Measurements from ENCODE around the gene METTL16. TPM values are rescaled to one million over a fixed set of nuclear protein-coding genes. Genes with fewer than 3 reads are reported as not detected.
"Not testable (repeated sequence)": the region's sequence is repeated elsewhere in the genome, so short reads cannot be mapped to it uniquely, and the experiment has no call there.

METTL16 gene
- total RNA-seq, 1 experiment from 2014 or later: 21.3 TPM

GRCh38 chr17:2439997-2440396 lies 71.7 kb downstream of the METTL16 start:
- not testable (repeated sequence) for H3K9me3 ChIP-seq, H3K36me3 ChIP-seq, DNase-seq, H3K4me3 ChIP-seq, H3K27me3 ChIP-seq

GRCh38 chr17:2438823-2439222 lies 72.9 kb downstream of the METTL16 start:
- Histone ChIP-seq H3K9me3 (no peaks in the 10 kb centered on the region), H3K36me3 (peaks cover 2% of the 10 kb centered on the region)
- no peak for DNase-seq

GRCh38 chr17:2436316-2436905 lies 75.3 kb downstream of the METTL16 start:
- H3K27me3 ChIP-seq: no peaks in the 10 kb centered on the region
- no peaks in the 10 kb centered on the region for H3K9me3 ChIP-seq
- no peak overlapping the region for H3K4me3 ChIP-seq
- peaks cover 2% of the 10 kb centered on the region for H3K36me3 ChIP-seq
- DNase-seq: no peak

More at GRCh38 chr17:2438823-2439222, 72.9 kb downstream of the METTL16 start:
- no peak overlapping the region for H3K4me3 ChIP-seq
- H3K27me3 ChIP-seq: no peaks in the 10 kb centered on the region

GRCh38 chr17:2435862-2436261 lies 75.8 kb downstream of the METTL16 start:
- peaks cover 2% of the 10 kb centered on the region for H3K36me3 ChIP-seq

GRCh38 chr17:2435181-2435741 lies 76.4 kb downstream of the METTL16 start:
- peaks cover 2% of the 10 kb centered on the region for H3K36me3 ChIP-seq
- no peaks in the 10 kb centered on the region for H3K9me3 ChIP-seq
- no peak for DNase-seq
- H3K27me3 ChIP-seq: no peaks in the 10 kb centered on the region
- H3K4me3 ChIP-seq: no peak overlapping the region

More at GRCh38 chr17:2435862-2436261, 75.8 kb downstream of the METTL16 start:
- Histone ChIP-seq H3K27me3 (no peaks in the 10 kb centered on the region), H3K4me3 (no peak overlapping the region), H3K9me3 (no peaks in the 10 kb centered on the region)
- DNase-seq: no peak

- Histone ChIP-seq H3K4me3 (no peak overlapping the region), H3K9me3 (no peaks in the 10 kb centered on the region)
- peak; percentile 30 for DNase-seq
These were observed 78.0 kb downstream of the METTL16 start for GRCh38 chr17:2433696-2434095.

GRCh38 chr17:2427910-2428309 lies 83.8 kb downstream of the METTL16 start:
- DNase-seq: no peak
- no peak overlapping the region for H3K4me3 ChIP-seq
- H3K9me3 ChIP-seq: no peaks in the 10 kb centered on the region
- H3K36me3 ChIP-seq: no peaks in the 10 kb centered on the region
- no peaks in the 10 kb centered on the region for H3K27me3 ChIP-seq

More at GRCh38 chr17:2433696-2434095, 78.0 kb downstream of the METTL16 start:
- Histone ChIP-seq H3K27me3 (no peaks in the 10 kb centered on the region), H3K36me3 (no peaks in the 10 kb centered on the region; the same call in 1 of the 2 replicates)

GRCh38 chr17:2427215-2427614 lies 84.5 kb downstream of the METTL16 start:
- Histone ChIP-seq H3K36me3 (no peaks in the 10 kb centered on the region), H3K9me3 (no peaks in the 10 kb centered on the region), H3K27me3 (no peaks in the 10 kb centered on the region), H3K4me3 (no peak overlapping the region)
- no peak for DNase-seq

- no peak for DNase-seq
- H3K36me3 ChIP-seq: peaks cover 2% of the 10 kb centered on the region; the same call in 1 of the 2 replicates
- no peak overlapping the region for H3K4me3 ChIP-seq
- H3K27me3 ChIP-seq: no peaks in the 10 kb centered on the region
- H3K9me3 ChIP-seq: no peaks in the 10 kb centered on the region
These were observed 88.4 kb downstream of the METTL16 start for GRCh38 chr17:2423271-2423670.

GRCh38 chr17:2421315-2422147 lies 90.2 kb downstream of the METTL16 start:
- H3K27me3 ChIP-seq: no peaks in the 10 kb centered on the region
- no peak overlapping the region for H3K4me3 ChIP-seq
- H3K36me3 ChIP-seq: peaks cover 2% of the 10 kb centered on the region
- DNase-seq: no peak
- H3K9me3 ChIP-seq: no peaks in the 10 kb centered on the region

- Histone ChIP-seq H3K4me3 (no peak overlapping the region), H3K36me3 (peaks cover 7% of the 10 kb centered on the region), H3K27me3 (no peaks in the 10 kb centered on the region), H3K9me3 (no peaks in the 10 kb centered on the region)
- no peak for DNase-seq
These were observed 91.5 kb downstream of the METTL16 start for GRCh38 chr17:2420176-2420575.

- no peaks in the 10 kb centered on the region for H3K9me3 ChIP-seq
- H3K27me3 ChIP-seq: no peaks in the 10 kb centered on the region
- no peak for DNase-seq
- H3K36me3 ChIP-seq: peaks cover 7% of the 10 kb centered on the region
- no peak overlapping the region for H3K4me3 ChIP-seq
These were observed 92.2 kb downstream of the METTL16 start for GRCh38 chr17:2419486-2419885.

GRCh38 chr17:2418572-2418971 lies 93.1 kb downstream of the METTL16 start:
- Histone ChIP-seq H3K9me3 (no peaks in the 10 kb centered on the region), H3K36me3 (peaks cover 12% of the 10 kb centered on the region), H3K27me3 (no peaks in the 10 kb centered on the region), H3K4me3 (no peak overlapping the region)
- peak; percentile 55 for DNase-seq

GRCh38 chr17:2416010-2416734 lies 95.5 kb downstream of the METTL16 start:
- H3K9me3 ChIP-seq: no peaks in the 10 kb centered on the region
- no peak overlapping the region for H3K4me3 ChIP-seq
- peaks cover 10% of the 10 kb centered on the region for H3K36me3 ChIP-seq

GRCh38 chr17:2415081-2415480 lies 96.6 kb downstream of the METTL16 start:
- no peak for DNase-seq
- no peaks in the 10 kb centered on the region for H3K27me3 ChIP-seq

More at GRCh38 chr17:2416010-2416734, 95.5 kb downstream of the METTL16 start:
- peak; percentile 58 for DNase-seq
- H3K27me3 ChIP-seq: no peaks in the 10 kb centered on the region

GRCh38 chr17:2414446-2415064 lies 97.1 kb downstream of the METTL16 start:
- H3K9me3 ChIP-seq: no peaks in the 10 kb centered on the region
- DNase-seq: no peak
- H3K27me3 ChIP-seq: no peaks in the 10 kb centered on the region
- peaks cover 10% of the 10 kb centered on the region for H3K36me3 ChIP-seq
- H3K4me3 ChIP-seq: no peak overlapping the region

More at GRCh38 chr17:2415081-2415480, 96.6 kb downstream of the METTL16 start:
- H3K36me3 ChIP-seq: peaks cover 10% of the 10 kb centered on the region
- no peak overlapping the region for H3K4me3 ChIP-seq
- no peaks in the 10 kb centered on the region for H3K9me3 ChIP-seq

All from MG63 (cell line).